Measurements from ENCODE around the gene SULT1C4.
"Not testable (repeated sequence)": the region's sequence is repeated elsewhere in the genome, so short reads cannot be mapped to it uniquely, and the experiment has no call there.

The SULT1C4 gene

DNA sequence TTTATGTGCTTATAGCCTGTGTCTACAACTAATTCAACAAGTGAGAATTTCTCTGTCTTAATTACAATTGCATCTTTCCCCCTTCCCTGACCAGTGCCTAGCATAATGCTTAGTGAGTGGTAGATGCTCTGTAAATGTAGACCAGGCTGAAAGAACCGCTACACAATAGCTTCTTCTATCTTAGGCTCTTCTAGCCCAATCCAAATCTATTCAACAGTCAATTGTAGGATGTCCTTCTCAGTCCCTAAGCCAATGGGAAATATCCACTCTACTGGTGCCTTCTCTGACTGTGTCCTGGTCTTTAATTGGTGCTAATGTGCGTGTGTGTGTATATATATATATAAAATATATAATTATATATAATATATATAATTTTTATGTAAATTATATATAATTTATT, 37.2 kb downstream of the SULT1C4 start:
- DNase-seq, result no peak

DNA sequence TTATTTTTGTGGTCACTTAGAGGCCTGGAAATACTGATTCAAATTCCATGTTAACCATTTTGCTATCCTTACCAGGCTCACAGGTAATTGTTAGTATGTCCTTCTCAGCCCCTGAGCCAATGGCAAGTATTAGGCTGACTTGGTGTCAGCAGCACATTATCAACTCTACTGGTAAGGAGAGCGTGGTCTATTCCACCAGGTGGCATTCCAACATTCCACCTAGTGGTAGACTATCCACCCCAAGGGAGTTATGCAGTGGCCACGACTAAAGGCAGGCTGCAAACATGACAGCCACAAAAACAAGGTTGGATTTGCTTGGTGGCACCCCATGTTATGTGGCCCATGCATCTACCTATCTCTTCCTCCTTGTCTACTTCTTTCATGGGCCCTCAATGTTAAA, 39.5 kb downstream of the SULT1C4 start:
- no peak for DNase-seq

DNA sequence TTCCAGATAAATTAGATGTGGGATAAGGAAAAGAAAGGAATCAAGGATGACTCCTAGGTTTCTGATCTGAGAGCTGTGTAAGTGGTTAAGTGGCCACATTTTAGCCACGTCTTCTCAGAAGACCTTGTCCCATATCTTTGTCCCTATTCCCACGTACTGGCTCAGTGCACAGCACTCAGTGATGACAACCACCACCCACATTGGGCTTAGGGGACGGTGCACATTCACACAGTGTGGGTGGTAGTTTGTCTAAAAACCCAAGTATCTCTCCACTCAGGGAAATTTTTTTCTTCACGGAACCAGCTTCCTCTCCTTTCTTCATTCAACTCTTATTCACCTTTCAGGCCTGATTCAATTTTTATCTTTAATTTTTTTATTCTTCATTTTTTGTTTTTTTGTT, 40.7 kb downstream of the SULT1C4 start:
- DNase-seq, result no peak

DNA sequence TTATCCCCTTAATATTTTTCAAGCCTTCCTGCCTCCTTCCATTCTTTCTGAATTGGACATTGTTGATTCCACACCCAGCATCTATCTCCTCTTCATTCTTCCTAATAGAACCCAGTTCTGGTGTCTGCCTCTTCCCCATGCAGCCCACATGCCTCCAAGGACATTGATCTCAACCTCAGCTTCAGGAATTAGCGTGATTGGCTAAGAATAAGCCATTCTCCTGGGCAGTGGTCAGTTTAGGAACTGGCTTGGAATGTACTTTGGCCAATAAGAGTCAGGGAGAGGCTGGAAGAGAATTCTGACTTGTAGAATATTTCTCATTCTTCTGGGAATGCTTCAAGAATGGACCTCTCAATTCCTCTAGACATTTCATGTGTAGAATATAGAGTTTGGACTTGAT, 45.3 kb downstream of the SULT1C4 start:
- DNase-seq, result no peak

DNA sequence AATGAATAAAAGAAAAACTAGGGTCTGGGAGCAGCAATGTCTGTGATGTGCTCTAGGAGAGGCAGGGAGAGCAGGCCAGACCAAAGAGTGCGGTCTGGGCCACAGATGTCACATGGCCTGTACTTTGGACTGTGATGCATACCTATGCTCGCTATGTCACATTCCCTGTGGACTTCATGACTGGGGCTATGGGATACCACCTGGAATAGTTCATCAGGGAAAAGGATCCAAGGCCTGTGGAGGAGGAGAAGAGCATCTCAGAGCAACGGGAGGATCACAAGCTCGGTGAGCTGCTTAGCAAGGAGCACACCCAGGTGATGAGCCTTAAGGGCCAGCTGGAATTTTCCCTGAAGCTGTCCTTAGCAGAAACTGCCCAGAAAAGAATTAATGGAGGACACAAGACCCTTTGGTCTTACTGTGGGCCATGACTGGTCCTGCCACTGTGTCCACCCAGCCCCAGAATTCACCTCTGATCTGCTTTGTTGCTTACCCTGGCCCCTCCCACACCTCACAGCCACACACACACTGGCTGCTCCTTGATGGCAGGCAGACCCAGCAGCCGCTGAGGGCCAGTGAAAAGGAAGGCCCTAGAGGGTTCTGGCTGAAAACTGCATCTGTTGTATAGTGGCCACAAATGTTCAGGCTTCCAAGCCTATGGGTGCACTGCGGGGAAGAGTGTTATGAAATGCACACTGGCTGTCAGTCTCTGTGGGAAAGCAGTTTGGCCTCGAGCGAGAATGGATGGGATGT, 45.9 kb downstream of the SULT1C4 start:
- no peak for DNase-seq

DNA sequence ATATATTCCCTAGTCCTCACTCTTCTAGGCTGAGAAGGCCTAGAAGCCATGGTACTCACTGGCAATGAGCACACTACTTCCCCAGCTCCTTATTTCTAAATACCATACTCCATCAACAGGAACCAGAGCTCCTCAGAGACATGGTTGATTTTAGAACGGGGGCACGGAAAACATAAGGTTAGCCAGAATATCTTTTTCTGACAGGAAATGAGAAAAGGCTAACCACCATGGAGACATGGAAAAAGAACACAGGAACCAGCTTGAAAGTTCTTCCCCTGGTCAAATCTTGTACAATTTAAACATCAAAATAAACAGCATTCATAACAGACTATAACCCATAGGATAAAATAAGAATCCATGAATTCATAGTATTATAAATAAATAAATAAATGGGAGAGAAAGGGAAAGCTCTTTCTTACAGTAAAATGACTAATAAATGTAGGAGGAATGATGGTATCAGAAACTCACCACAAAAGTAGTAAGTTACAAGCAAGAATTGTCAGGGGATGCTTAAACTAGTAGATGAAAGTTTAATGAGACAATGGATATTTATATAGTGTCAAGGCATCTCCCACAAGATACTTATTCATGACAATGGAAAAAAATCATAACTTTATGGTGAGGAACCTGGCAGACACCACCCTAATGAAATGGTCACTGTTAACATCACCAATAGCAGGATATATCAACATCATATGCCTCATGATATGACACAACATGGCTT, 50.7 kb downstream of the SULT1C4 start:
- no peak for DNase-seq

DNA sequence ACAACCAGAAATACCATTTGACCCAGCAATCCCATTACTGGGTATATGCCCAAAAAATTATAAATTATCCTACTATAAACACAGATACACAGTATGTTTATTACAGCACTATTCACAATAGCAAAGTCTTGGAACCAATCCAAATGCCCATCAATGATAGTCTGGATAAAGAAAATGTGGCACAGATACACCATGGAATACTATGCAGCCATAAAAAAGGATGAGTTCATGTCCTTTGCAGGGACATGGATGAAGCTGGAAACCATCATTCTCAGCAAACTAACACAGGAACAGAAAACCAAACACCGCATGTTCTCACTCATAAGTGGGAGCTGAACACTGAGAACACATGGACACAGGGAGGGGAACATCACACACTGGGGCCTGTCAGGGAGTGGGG, 57.8 kb downstream of the SULT1C4 start:
- DNase-seq, result not testable (repeated sequence)

DNA sequence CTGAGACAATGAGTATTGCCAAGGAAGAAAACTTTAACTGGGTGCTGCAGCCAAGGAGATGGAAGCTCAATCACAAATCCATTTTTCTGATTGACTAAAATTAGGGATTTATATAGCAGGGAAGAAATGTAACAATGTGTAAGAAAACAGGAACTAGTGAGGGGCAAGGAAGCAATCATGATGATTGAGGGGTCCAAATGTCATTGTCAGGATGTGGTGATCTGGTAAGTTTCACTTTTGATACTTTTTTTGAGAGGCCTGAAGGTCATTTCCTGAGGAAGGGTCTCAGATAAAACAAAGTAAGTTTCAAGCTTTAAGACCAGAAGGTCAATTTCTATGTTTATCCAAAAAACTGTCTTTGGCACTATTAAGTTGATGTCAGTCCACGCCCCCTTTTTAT, 59.2 kb downstream of the SULT1C4 start:
- no peak for DNase-seq

Data from NCI-H510A (cell line).